ENCODE results near the gene PRIMA1.

- TF ChIP-seq CTCF (IDR thresholded peaks at IDR 0.05) (no peak), EZH2 (IDR thresholded peaks at IDR 0.05; ENCODE audit: borderline replicate concordance, insufficient read depth, low read depth, low read length, poor library complexity, severe bottlenecking) (no peak)
Observed at GRCh38 chr14:93708311-93708734, 80.0 kb downstream of the PRIMA1 start.
